ENCODE results near the gene KRTCAP2. TPM values are rescaled to one million over a fixed set of nuclear protein-coding genes. Genes with fewer than 3 reads are reported as not detected.

The KRTCAP2 gene
- polyA plus RNA-seq, 1 donor (not counting 4 experiments of a cell fraction or from before 2014, with no cell fraction given): 127 TPM

GRCh38 chr1:155177192-155177917 lies 4.3 kb upstream of the KRTCAP2 start:
- TF ChIP-seq EZH2 (IDR thresholded peaks at IDR 0.05; ENCODE audit: low read length) (no peak), CTCF (optimal IDR thresholded peaks at IDR 0.05 in 1 of 3, IDR thresholded peaks at IDR 0.05 in 1 of 3, conservative IDR thresholded peaks at IDR 0.05 in 1 of 3; ENCODE audit: extremely low read depth in 1 of 3, insufficient read depth in 2 of 3, low read length in 3 of 3) (no peak)
- no peak for DNase-seq (ENCODE audit: low read depth, low spot score)
- H3K4me3 ChIP-seq (ENCODE audit: control insufficient read depth in 2 of 3, extremely low read depth in 1 of 3, insufficient read depth in 2 of 3, low read depth in 1 of 3, low read length in 3 of 3): no peak overlapping the region
- no peak for FAIRE-seq
- peaks cover 4 to 10% of the 10 kb centered on the region in 2 experiments for H3K36me3 ChIP-seq (ENCODE audit: control insufficient read depth in 2 of 2, extremely low read depth in 1 of 2, insufficient read depth in 2 of 2, low read length in 2 of 2)
- dilution Hi-C loops (cut with MboI; ENCODE audit: extremely low pct_ligation_motif_present, low sequenced_read_pairs): no loop called here
- H3K9ac ChIP-seq (ENCODE audit: control insufficient read depth, extremely low read depth, insufficient read depth, low read length): no peak overlapping the region
- no peaks in the 10 kb centered on the region for H4K20me1 ChIP-seq (ENCODE audit: control insufficient read depth, extremely low read depth, insufficient read depth, low read length)
- H2AFZ ChIP-seq (ENCODE audit: control insufficient read depth, low read length): no peak overlapping the region
- H3K9me3 ChIP-seq (ENCODE audit: control insufficient read depth, low read depth, low read length): no peaks in the 10 kb centered on the region
- H3K79me2 ChIP-seq (ENCODE audit: control insufficient read depth, insufficient read depth, low read length): peaks cover 7% of the 10 kb centered on the region
- H3K4me1 ChIP-seq (ENCODE audit: control insufficient read depth, extremely low read depth, insufficient read depth, low read length): peaks cover 16% of the 10 kb centered on the region
- no peaks in the 10 kb centered on the region for H3K9me1 ChIP-seq (ENCODE audit: control insufficient read depth, extremely low read depth, insufficient read depth, low read length)
- no peak overlapping the region for H3K27ac ChIP-seq (ENCODE audit: control insufficient read depth, insufficient read depth, low read length)
- no peak overlapping the region for H3K4me2 ChIP-seq (ENCODE audit: control insufficient read depth, extremely low read depth, insufficient read depth, low read depth, low read length)
- H3K27me3 ChIP-seq (ENCODE audit: control insufficient read depth, extremely low read depth, insufficient read depth, low read length): no peaks in the 10 kb centered on the region

GRCh38 chr1:155176544-155177071 lies 3.5 kb upstream of the KRTCAP2 start:
- H2AFZ ChIP-seq (ENCODE audit: control insufficient read depth, low read length): no peak overlapping the region
- FAIRE-seq (peak; percentile 78), DNase-seq (ENCODE audit: low read depth, low spot score) (no peak)
- H3K9me1 ChIP-seq (ENCODE audit: control insufficient read depth, extremely low read depth, insufficient read depth, low read length): no peaks in the 10 kb centered on the region
- H3K27me3 ChIP-seq (ENCODE audit: control insufficient read depth, extremely low read depth, insufficient read depth, low read length): no peaks in the 10 kb centered on the region
- peak overlapping the region; percentile 9 for H3K9ac ChIP-seq (ENCODE audit: control insufficient read depth, extremely low read depth, insufficient read depth, low read length)
- peaks cover 4 to 10% of the 10 kb centered on the region in 2 experiments for H3K36me3 ChIP-seq (ENCODE audit: control insufficient read depth in 2 of 2, extremely low read depth in 1 of 2, insufficient read depth in 2 of 2, low read length in 2 of 2)
- no peaks in the 10 kb centered on the region for H3K9me3 ChIP-seq (ENCODE audit: control insufficient read depth, low read depth, low read length)
- no peak overlapping the region for H3K4me3 ChIP-seq (ENCODE audit: control insufficient read depth in 2 of 3, extremely low read depth in 1 of 3, insufficient read depth in 2 of 3, low read depth in 1 of 3, low read length in 3 of 3)
- TF ChIP-seq EZH2 (IDR thresholded peaks at IDR 0.05; ENCODE audit: low read length) (no peak), CTCF (optimal IDR thresholded peaks at IDR 0.05 in 1 of 3, IDR thresholded peaks at IDR 0.05 in 1 of 3, conservative IDR thresholded peaks at IDR 0.05 in 1 of 3; ENCODE audit: extremely low read depth in 1 of 3, insufficient read depth in 2 of 3, low read length in 3 of 3) (peak; percentile 95 to 99 (median 98))
- H3K4me1 ChIP-seq (ENCODE audit: control insufficient read depth, extremely low read depth, insufficient read depth, low read length): peaks cover 23% of the 10 kb centered on the region
- dilution Hi-C loops (cut with MboI; ENCODE audit: extremely low pct_ligation_motif_present, low sequenced_read_pairs): no loop called here
- no peak overlapping the region for H3K4me2 ChIP-seq (ENCODE audit: control insufficient read depth, extremely low read depth, insufficient read depth, low read depth, low read length)
- H3K79me2 ChIP-seq (ENCODE audit: control insufficient read depth, insufficient read depth, low read length): peaks cover 14% of the 10 kb centered on the region
- no peaks in the 10 kb centered on the region for H4K20me1 ChIP-seq (ENCODE audit: control insufficient read depth, extremely low read depth, insufficient read depth, low read length)
- H3K27ac ChIP-seq (ENCODE audit: control insufficient read depth, insufficient read depth, low read length): no peak overlapping the region

Data from keratinocyte (primary cell).